HepG2 (cell line): Measurements from ENCODE around the gene ISG20. TPM values are rescaled to one million over a fixed set of nuclear protein-coding genes. Genes with fewer than 3 reads are reported as not detected.

Source experiments
- ATAC-seq: fragments of 200-7000 bp; cut with Tn5 transposase; 3 replicates; pipeline ENCODE4 v1.9.1; 2020; ENCODE audit warnings: mild to moderate bottlenecking, moderate library complexity
- BruUV-seq: library from RNA; stranded (reverse); fragments of 400-500 nt; replicated peaks from 2 replicates; lab custom pipeline; 2021; lab: Mats Ljungman, UMichigan
- CTCF ChIA-PET: fragments of 300-600 bp; formaldehyde crosslinking; extraction: SDS; loops from one replicate; lab custom pipeline; 2021; ENCODE audit warnings: low total read pairs, inconsistent platforms, low intra/inter-chr PET ratio; lab: Yijun Ruan, JAX
- POLR2A ChIA-PET: fragments of 350-600 bp; sonication (Branson Sonifier 250); formaldehyde crosslinking; loops from one replicate; lab custom pipeline; 2020; ENCODE audit warnings: antibody characterized with exemption, inconsistent platforms; lab: Yijun Ruan, JAX
- DNase-seq: peaks from one replicate; pipeline ENCODE4 v3.0.0-alpha.2; 2015; ENCODE audit warnings: low spot score
- FAIRE-seq: peaks from 3 replicates; lab custom pipeline; 2011; peaks lifted over from hg19 to GRCh38; lab: Jason Lieb, UNC
- H2AFZ ChIP-seq: one replicate; pipeline ENCODE4 v1.6.1; 2011; ENCODE audit warnings: low read length, inconsistent platforms
- H3K27ac ChIP-seq: fragments of 300-600 bp; 3 replicates; pipeline ENCODE4 v1.8.0; 2011; ENCODE audit warnings: mixed run types, mild to moderate bottlenecking, mixed read lengths, low read length, inconsistent platforms; ENCODE audit not compliant: insufficient read depth; ENCODE audit errors: extremely low read length
- H3K27me3 ChIP-seq, 2 experiments: fragments of 200-600 bp in 1 of 2; 2 replicates in 1 of 2; 3 replicates in 1 of 2; pipeline versions ENCODE4 v1.6.0 to v1.8.0; 2011; ENCODE audit warnings: low read length in 2 of 2, mild to moderate bottlenecking in 2 of 2, moderate library complexity in 2 of 2, inconsistent platforms in 1 of 2; ENCODE audit not compliant: insufficient read depth in 2 of 2, control insufficient read depth in 1 of 2
- H3K36me3 ChIP-seq, 2 experiments: fragments of 200-600 bp in 1 of 2; replicated peaks in 1 of 2; 2 replicates in 1 of 2; 3 replicates in 1 of 2; pipeline versions ENCODE4 v1.5.1 to v1.8.0; 2011; ENCODE audit warnings: low read length in 2 of 2, inconsistent platforms in 1 of 2; ENCODE audit not compliant: insufficient read depth in 2 of 2, control insufficient read depth in 1 of 2
- H3K4me1 ChIP-seq: 2 replicates; pipeline ENCODE4 v1.5.1; 2012; ENCODE audit warnings: low read length, inconsistent platforms; ENCODE audit not compliant: insufficient read depth
- H3K4me2 ChIP-seq: 2 replicates; pipeline ENCODE4 v1.6.0; 2011; ENCODE audit warnings: low read depth, low read length, inconsistent platforms
- H3K4me3 ChIP-seq, 3 experiments: fragments of 200-600 bp in 1 of 3; sonication (generic), shearing (Covaris generic) in 1 of 3; replicated peaks in 1 of 3; 2 replicates each; pipeline ENCODE4 v1.5.1; 2011 to 2016; ENCODE audit warnings: low read length in 3 of 3, inconsistent platforms in 2 of 3, low read depth in 2 of 3, mild to moderate bottlenecking in 2 of 3, control low read depth in 1 of 3, mixed read lengths in 1 of 3; ENCODE audit not compliant: insufficient read depth in 1 of 3
- H3K79me2 ChIP-seq: one replicate; pipeline ENCODE4 v1.6.1; 2011; ENCODE audit warnings: low read length, inconsistent platforms; ENCODE audit not compliant: insufficient read depth
- H3K9ac ChIP-seq: 2 replicates; pipeline ENCODE4 v1.6.0; 2011; ENCODE audit warnings: mild to moderate bottlenecking, low read depth, low read length, inconsistent platforms; ENCODE audit not compliant: insufficient read depth
- H3K9me3 ChIP-seq: 2 replicates; pipeline ENCODE4 v1.5.1; 2012; ENCODE audit warnings: mild to moderate bottlenecking, low read length
- H4K20me1 ChIP-seq: 2 replicates; pipeline ENCODE4 v1.6.0; 2011; ENCODE audit warnings: inconsistent platforms, mild to moderate bottlenecking, low read length, moderate library complexity; ENCODE audit not compliant: insufficient read depth
- AGO2 ChIP-seq: fragments of 200-400 bp; formaldehyde crosslinking; optimal IDR thresholded peaks from 2 replicates; pipeline ENCODE3; 2017; ENCODE audit warnings: mild to moderate bottlenecking, low read depth, low read length, moderate library complexity
- CHD2 ChIP-seq: IDR thresholded peaks from 2 replicates; pipeline ENCODE4 v1.6.1; 2011; ENCODE audit warnings: low read depth, low read length, improper control_type of control experiment
- HNF4A ChIP-seq: sonication (generic); formaldehyde crosslinking; IDR thresholded peaks from 2 replicates; pipeline ENCODE4 v1.4.0; 2020; ENCODE audit warnings: missing genetic modification reagents
- SRF ChIP-seq: IDR thresholded peaks from 2 replicates; pipeline ENCODE4 v1.6.1; 2011; ENCODE audit warnings: mild to moderate bottlenecking, low read depth, low read length, moderate library complexity
- SRSF9 ChIP-seq: fragments of 200-400 bp; formaldehyde crosslinking; IDR thresholded peaks from 2 replicates; pipeline ENCODE4 v1.6.1; 2018; ENCODE audit warnings: borderline replicate concordance, mild to moderate bottlenecking, low read depth, low read length; ENCODE audit not compliant: insufficient read depth, poor library complexity, severe bottlenecking
- TCF12 ChIP-seq, 2 experiments: fragments of 450-650 bp in 1 of 2; sonication (generic) in 1 of 2; formaldehyde crosslinking in 1 of 2; IDR thresholded peaks; 2 replicates each; pipeline versions ENCODE4 v1.6.1 to v1.8.0; 2017 to 2022; ENCODE audit warnings: antibody characterized with exemption in 1 of 2, mild to moderate bottlenecking in 1 of 2, missing genetic modification reagents in 1 of 2, moderate library complexity in 1 of 2
- ZC3H13 ChIP-seq: sonication (generic); formaldehyde crosslinking; IDR thresholded peaks from 2 replicates; pipeline ENCODE4 v1.8.1; 2023; ENCODE audit warnings: mild to moderate bottlenecking, missing genetic modification reagents, moderate library complexity
- ZMAT3 ChIP-seq: sonication (generic); formaldehyde crosslinking; conservative IDR thresholded peaks from 2 replicates; pipeline ENCODE4 v1.7.0; 2021; ENCODE audit warnings: missing genetic modification reagents
- ZNF282 ChIP-seq: fragments of 450-650 bp; IDR thresholded peaks from 2 replicates; pipeline ENCODE4 v1.6.1; 2018; ENCODE audit not compliant: partially characterized antibody
- ZNF362 ChIP-seq: sonication (generic); formaldehyde crosslinking; IDR thresholded peaks from 2 replicates; pipeline ENCODE4 v1.4.0; 2020; ENCODE audit warnings: missing genetic modification reagents, mild to moderate bottlenecking, borderline replicate concordance
- ZNF766 ChIP-seq: sonication (generic); formaldehyde crosslinking; IDR thresholded peaks from 2 replicates; pipeline ENCODE4 v1.5.0; 2020; ENCODE audit warnings: missing genetic modification reagents, borderline replicate concordance
- ZNF883 ChIP-seq: sonication (generic); formaldehyde crosslinking; IDR thresholded peaks from 2 replicates; pipeline ENCODE4 v1.5.1; 2020; ENCODE audit warnings: mild to moderate bottlenecking, missing genetic modification reagents; ENCODE audit errors: not compliant biosample characterization
- WGBS: methylation state at CpG from one replicate; pipeline ENCODE4 v1.1.6; 2017; ENCODE audit warnings: low lambda C conversion rate; 5-methylcytosine and 5-hydroxymethylcytosine counted together
- in situ Hi-C: cut with HindIII; loops from 2 replicates; pipeline ENCODE4 v1.10.0; 2017; ENCODE audit warnings: low pct_unique_long_range_greater_than_20kb; ENCODE audit not compliant: extremely low pct_ligation_motif_present
- intact Hi-C: fragments of 100-400 bp; cut with micrococcal nuclease; formaldehyde crosslinking; loops from one replicate; pipeline ENCODE4 v1.10.0; 2022; ENCODE audit not compliant: unreplicated experiment
- polyA plus RNA-seq, 8 experiments: library from polyadenylated mRNA; depleted of rRNA in 3 of 8; stranded (reverse) in 7 of 8; unstranded in 1 of 8; fragments of >200 nt; fragmentation: Illumina TruSeq in 4 of 8; extraction: Trizol in 4 of 8; gene quantifications; 2 replicates each; pipeline versions ENCODE4 v1.2.1 to v1.2.3, GENCODE V29; 2011 to 2016; ENCODE audit warnings: low read depth in 4 of 8, missing spikeins in 1 of 8, mixed read lengths in 1 of 8; ENCODE audit not compliant: insufficient read depth in 1 of 8
- total RNA-seq, 5 experiments: library from RNA; depleted of rRNA; stranded (reverse); fragments of >200 nt; fragmentation: Illumina TruSeq; extraction: Trizol; gene quantifications; 2 replicates each; pipeline ENCODE4 v1.2.3, GENCODE V29; 2016; ENCODE audit warnings: low read depth in 1 of 5
- TF ChIP-seq, protein P1 (sequence below): IDR thresholded peaks from 2 replicates; pipeline ENCODE4 v1.6.1; 2018; ENCODE audit warnings: missing genetic modification reagents, mild to moderate bottlenecking, missing compliant biosample characterization
- TF ChIP-seq, protein P2 (sequence below): sonication (generic); formaldehyde crosslinking; IDR thresholded peaks from 2 replicates; pipeline ENCODE4 v1.8.1; 2023; ENCODE audit warnings: mild to moderate bottlenecking, missing genetic modification reagents
- TF ChIP-seq, protein P3 (sequence below): sonication (generic); formaldehyde crosslinking; IDR thresholded peaks from 2 replicates; pipeline ENCODE4 v1.8.1; 2022; ENCODE audit warnings: low read depth, mild to moderate bottlenecking, missing genetic modification reagents
- TF ChIP-seq, protein P4 (sequence below): sonication (generic); formaldehyde crosslinking; IDR thresholded peaks from 2 replicates; pipeline ENCODE4 v1.4.0; 2020; ENCODE audit warnings: mild to moderate bottlenecking, missing genetic modification reagents

The ISG20 gene
- total and polyA plus RNA-seq, 2 of the 13 experiments (the other 11 are each of a cell fraction or from before 2014, with no cell fraction given): 6.3 to 31.5 TPM

- POLR2A ChIA-PET: no interaction called here
- Histone ChIP-seq H3K36me3 (no peaks in the 10 kb centered on the region), H2AFZ (no peak overlapping the region), H3K4me1 (no peaks in the 10 kb centered on the region), H4K20me1 (no peaks in the 10 kb centered on the region), H3K27ac (no peak overlapping the region), H3K9me3 (no peaks in the 10 kb centered on the region; the same call in 1 of the 2 replicates), H3K79me2 (no peaks in the 10 kb centered on the region), H3K9ac (no peak overlapping the region), H3K4me3 (no peak overlapping the region), H3K4me2 (no peak overlapping the region), H3K27me3 (peaks cover 0 to 10% of the 10 kb centered on the region in 2 experiments; a peak in 3 of 5 replicates)
- ATAC-seq: no peak
- WGBS: 18% methylated on average over 8 of the region's 8 CpGs
- intact Hi-C loops: no loop called here
- TF ChIP-seq ZMAT3 (no peak), ZNF282 (no peak), ZC3H13 (CRISPR knock-in tag) (no peak), TCF12 (IDR thresholded peaks at IDR 0.05) (no peak), TCF12 (CRISPR knock-in tag; IDR thresholded peaks at IDR 0.05) (no peak), HNF4A (CRISPR knock-in tag) (no peak), CHD2 (no peak), ZNF362 (CRISPR knock-in tag) (no peak), ZNF766 (CRISPR knock-in tag) (no peak), SRF (no peak), SRSF9 (no peak), ZNF883 (CRISPR knock-in tag) (no peak), AGO2 (no peak)
- TF ChIP-seq, protein P1, sequence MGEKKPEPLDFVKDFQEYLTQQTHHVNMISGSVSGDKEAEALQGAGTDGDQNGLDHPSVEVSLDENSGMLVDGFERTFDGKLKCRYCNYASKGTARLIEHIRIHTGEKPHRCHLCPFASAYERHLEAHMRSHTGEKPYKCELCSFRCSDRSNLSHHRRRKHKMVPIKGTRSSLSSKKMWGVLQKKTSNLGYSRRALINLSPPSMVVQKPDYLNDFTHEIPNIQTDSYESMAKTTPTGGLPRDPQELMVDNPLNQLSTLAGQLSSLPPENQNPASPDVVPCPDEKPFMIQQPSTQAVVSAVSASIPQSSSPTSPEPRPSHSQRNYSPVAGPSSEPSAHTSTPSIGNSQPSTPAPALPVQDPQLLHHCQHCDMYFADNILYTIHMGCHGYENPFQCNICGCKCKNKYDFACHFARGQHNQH: no peak
- TF ChIP-seq, protein P2, sequence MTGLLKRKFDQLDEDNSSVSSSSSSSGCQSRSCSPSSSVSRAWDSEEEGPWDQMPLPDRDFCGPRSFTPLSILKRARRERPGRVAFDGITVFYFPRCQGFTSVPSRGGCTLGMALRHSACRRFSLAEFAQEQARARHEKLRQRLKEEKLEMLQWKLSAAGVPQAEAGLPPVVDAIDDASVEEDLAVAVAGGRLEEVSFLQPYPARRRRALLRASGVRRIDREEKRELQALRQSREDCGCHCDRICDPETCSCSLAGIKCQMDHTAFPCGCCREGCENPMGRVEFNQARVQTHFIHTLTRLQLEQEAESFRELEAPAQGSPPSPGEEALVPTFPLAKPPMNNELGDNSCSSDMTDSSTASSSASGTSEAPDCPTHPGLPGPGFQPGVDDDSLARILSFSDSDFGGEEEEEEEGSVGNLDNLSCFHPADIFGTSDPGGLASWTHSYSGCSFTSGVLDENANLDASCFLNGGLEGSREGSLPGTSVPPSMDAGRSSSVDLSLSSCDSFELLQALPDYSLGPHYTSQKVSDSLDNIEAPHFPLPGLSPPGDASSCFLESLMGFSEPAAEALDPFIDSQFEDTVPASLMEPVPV (CRISPR knock-in tag): no peak
- TF ChIP-seq, protein P3, sequence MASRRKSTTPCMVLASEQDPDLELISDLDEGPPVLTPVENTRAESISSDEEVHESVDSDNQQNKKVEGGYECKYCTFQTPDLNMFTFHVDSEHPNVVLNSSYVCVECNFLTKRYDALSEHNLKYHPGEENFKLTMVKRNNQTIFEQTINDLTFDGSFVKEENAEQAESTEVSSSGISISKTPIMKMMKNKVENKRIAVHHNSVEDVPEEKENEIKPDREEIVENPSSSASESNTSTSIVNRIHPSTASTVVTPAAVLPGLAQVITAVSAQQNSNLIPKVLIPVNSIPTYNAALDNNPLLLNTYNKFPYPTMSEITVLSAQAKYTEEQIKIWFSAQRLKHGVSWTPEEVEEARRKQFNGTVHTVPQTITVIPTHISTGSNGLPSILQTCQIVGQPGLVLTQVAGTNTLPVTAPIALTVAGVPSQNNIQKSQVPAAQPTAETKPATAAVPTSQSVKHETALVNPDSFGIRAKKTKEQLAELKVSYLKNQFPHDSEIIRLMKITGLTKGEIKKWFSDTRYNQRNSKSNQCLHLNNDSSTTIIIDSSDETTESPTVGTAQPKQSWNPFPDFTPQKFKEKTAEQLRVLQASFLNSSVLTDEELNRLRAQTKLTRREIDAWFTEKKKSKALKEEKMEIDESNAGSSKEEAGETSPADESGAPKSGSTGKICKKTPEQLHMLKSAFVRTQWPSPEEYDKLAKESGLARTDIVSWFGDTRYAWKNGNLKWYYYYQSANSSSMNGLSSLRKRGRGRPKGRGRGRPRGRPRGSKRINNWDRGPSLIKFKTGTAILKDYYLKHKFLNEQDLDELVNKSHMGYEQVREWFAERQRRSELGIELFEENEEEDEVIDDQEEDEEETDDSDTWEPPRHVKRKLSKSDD: no peak
- TF ChIP-seq, protein P4, sequence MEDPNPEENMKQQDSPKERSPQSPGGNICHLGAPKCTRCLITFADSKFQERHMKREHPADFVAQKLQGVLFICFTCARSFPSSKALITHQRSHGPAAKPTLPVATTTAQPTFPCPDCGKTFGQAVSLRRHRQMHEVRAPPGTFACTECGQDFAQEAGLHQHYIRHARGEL: no peak
- DNase-seq: no peak
- BruUV-seq: no TSS peak
- in situ Hi-C loops: no loop called here
- CTCF ChIA-PET: no interaction called here
- FAIRE-seq: no peak
These were observed 49.6 kb downstream of the ISG20 start for GRCh38 chr15:88688394-88688933.
